ENCODE measurements around the gene CAMK2G. TPM values are rescaled to one million over a fixed set of nuclear protein-coding genes. Genes with fewer than 3 reads are reported as not detected.

Gene CAMK2G
- total RNA-seq, 2 donors from 2014 or later = 20.9 to 21.7 TPM

DNA sequence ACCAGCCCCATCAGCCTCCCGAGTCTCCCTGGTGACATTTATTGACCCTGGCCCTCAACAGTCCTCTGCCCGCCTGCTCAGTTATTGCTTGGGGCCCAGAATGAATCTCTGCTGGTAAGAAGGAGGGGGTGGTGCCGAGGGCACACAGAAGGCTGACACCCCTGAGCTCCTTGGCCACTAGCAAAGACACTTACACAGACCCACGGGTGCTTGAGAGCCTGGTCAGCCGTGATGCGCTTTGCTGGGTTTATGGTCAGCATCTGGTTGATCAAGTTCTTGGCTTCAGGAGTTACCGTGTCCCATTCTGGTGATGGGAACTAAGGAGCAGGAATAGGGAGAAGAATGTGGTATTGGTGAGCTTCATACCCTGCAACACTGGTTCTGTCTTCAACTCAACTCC lies 27.3 kb downstream of the CAMK2G start:
- Mint-ChIP-seq H3K4me1 (peaks cover 12% of the 10 kb centered on the region), H3K27me3 (ENCODE audit: insufficient read depth) (no peaks in the 10 kb centered on the region), H3K4me3 (no peak overlapping the region), H3K27ac (no peak overlapping the region), H3K36me3 (ENCODE audit: low read depth) (peaks cover 41% of the 10 kb centered on the region), H3K9me3 (no peaks in the 10 kb centered on the region)
- H3K36me3 ChIP-seq (ENCODE audit: control insufficient read depth, insufficient read depth, low read length) = peaks cover 55% of the 10 kb centered on the region
- no peak for DNase-seq
- H3K27me3 ChIP-seq (ENCODE audit: control insufficient read depth, insufficient read depth, low read length, poor library complexity, severe bottlenecking) = no peaks in the 10 kb centered on the region
- 93 to 98% methylated on average over 5 to 7 of the region's 7 CpGs for WGBS, 2 experiments (ENCODE audit: insufficient coverage in 1 of 2, insufficient read length in 1 of 2)
- H3K4me1 ChIP-seq (ENCODE audit: control insufficient read depth, insufficient read depth, low read length) = peaks cover 12% of the 10 kb centered on the region
- no peaks in the 10 kb centered on the region for H3K9me3 ChIP-seq (ENCODE audit: control insufficient read depth, low read length)
- H3K9ac ChIP-seq (ENCODE audit: extremely low read depth, low read length, poor library complexity, severe bottlenecking) = no peak overlapping the region
- TF ChIP-seq, protein P1, sequence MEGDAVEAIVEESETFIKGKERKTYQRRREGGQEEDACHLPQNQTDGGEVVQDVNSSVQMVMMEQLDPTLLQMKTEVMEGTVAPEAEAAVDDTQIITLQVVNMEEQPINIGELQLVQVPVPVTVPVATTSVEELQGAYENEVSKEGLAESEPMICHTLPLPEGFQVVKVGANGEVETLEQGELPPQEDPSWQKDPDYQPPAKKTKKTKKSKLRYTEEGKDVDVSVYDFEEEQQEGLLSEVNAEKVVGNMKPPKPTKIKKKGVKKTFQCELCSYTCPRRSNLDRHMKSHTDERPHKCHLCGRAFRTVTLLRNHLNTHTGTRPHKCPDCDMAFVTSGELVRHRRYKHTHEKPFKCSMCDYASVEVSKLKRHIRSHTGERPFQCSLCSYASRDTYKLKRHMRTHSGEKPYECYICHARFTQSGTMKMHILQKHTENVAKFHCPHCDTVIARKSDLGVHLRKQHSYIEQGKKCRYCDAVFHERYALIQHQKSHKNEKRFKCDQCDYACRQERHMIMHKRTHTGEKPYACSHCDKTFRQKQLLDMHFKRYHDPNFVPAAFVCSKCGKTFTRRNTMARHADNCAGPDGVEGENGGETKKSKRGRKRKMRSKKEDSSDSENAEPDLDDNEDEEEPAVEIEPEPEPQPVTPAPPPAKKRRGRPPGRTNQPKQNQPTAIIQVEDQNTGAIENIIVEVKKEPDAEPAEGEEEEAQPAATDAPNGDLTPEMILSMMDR (conservative IDR thresholded peaks at IDR 0.05) = no peak
- no peak overlapping the region for H3K4me3 ChIP-seq (ENCODE audit: low read length)
- no peak overlapping the region for H3K27ac ChIP-seq (ENCODE audit: low read depth, low read length)

GRCh38 chr10:73843261-73843660 lies 31.1 kb downstream of the CAMK2G start:
- H3K4me3 Mint-ChIP-seq = no peak overlapping the region
- TF ChIP-seq, protein P1 (conservative IDR thresholded peaks at IDR 0.05) = no peak
- no peaks in the 10 kb centered on the region for H3K27me3 ChIP-seq (ENCODE audit: control insufficient read depth, insufficient read depth, low read length, poor library complexity, severe bottlenecking)
- WGBS, 2 experiments (ENCODE audit: insufficient coverage in 1 of 2, insufficient read length in 1 of 2) = 95 to 96% methylated on average over 3 to 5 of the region's 5 CpGs
- H3K9ac ChIP-seq (ENCODE audit: extremely low read depth, low read length, poor library complexity, severe bottlenecking) = no peak overlapping the region
- no peaks in the 10 kb centered on the region for H3K4me1 Mint-ChIP-seq
- no peaks in the 10 kb centered on the region for H3K9me3 ChIP-seq (ENCODE audit: control insufficient read depth, low read length)
- no peak overlapping the region for H3K27ac ChIP-seq (ENCODE audit: low read depth, low read length)
- peaks cover 63% of the 10 kb centered on the region for H3K36me3 ChIP-seq (ENCODE audit: control insufficient read depth, insufficient read depth, low read length)
- no peak overlapping the region for H3K27ac Mint-ChIP-seq
- H3K27me3 Mint-ChIP-seq (ENCODE audit: insufficient read depth) = no peaks in the 10 kb centered on the region
- no peaks in the 10 kb centered on the region for H3K4me1 ChIP-seq (ENCODE audit: control insufficient read depth, insufficient read depth, low read length)
- H3K36me3 Mint-ChIP-seq (ENCODE audit: low read depth) = peaks cover 47% of the 10 kb centered on the region
- H3K4me3 ChIP-seq (ENCODE audit: low read length) = no peak overlapping the region
- H3K9me3 Mint-ChIP-seq = no peaks in the 10 kb centered on the region
- no peak for DNase-seq

DNA sequence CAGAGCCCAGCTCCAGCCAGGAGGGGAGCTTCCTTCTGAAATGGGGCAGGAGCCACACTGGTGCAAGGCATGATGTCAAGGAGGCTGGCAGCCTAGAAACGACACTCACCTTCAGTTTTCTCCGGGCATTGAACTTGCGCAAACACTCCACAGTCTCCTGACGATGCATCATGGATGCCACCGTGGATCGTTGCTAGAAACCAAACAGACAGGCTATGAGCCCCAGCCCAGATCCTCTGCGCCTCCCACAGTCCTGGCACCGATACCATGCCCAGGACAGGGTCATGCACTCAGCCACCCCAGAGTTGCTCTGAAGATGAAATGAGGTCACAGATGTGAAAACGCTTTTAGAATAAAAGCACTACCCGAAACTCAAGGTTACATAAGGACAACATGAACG lies 32.0 kb downstream of the CAMK2G start:
- Histone ChIP-seq H3K4me1 (ENCODE audit: control insufficient read depth, insufficient read depth, low read length) (no peaks in the 10 kb centered on the region), H3K9me3 (ENCODE audit: control insufficient read depth, low read length) (no peaks in the 10 kb centered on the region), H3K9ac (ENCODE audit: extremely low read depth, low read length, poor library complexity, severe bottlenecking) (no peak overlapping the region), H3K36me3 (ENCODE audit: control insufficient read depth, insufficient read depth, low read length) (peaks cover 63% of the 10 kb centered on the region), H3K27me3 (ENCODE audit: control insufficient read depth, insufficient read depth, low read length, poor library complexity, severe bottlenecking) (no peaks in the 10 kb centered on the region), H3K4me3 (ENCODE audit: low read length) (no peak overlapping the region), H3K27ac (ENCODE audit: low read depth, low read length) (no peak overlapping the region)
- Mint-ChIP-seq H3K27me3 (ENCODE audit: insufficient read depth) (no peaks in the 10 kb centered on the region), H3K27ac (no peak overlapping the region), H3K4me3 (no peak overlapping the region), H3K4me1 (no peaks in the 10 kb centered on the region), H3K36me3 (ENCODE audit: low read depth) (peaks cover 37% of the 10 kb centered on the region), H3K9me3 (no peaks in the 10 kb centered on the region)
- DNase-seq = no peak
- 95 to 98% methylated on average over 11 of the region's 11 CpGs for WGBS, 2 experiments (ENCODE audit: insufficient coverage in 1 of 2, insufficient read length in 1 of 2)
- TF ChIP-seq, protein P1 (conservative IDR thresholded peaks at IDR 0.05) = no peak

Data from endodermal cell (in vitro differentiated cells).